HepG2 (cell line): ENCODE results near the gene SNX21. TPM values are rescaled to one million over a fixed set of nuclear protein-coding genes. Genes with fewer than 3 reads are reported as not detected.
"Not testable (repeated sequence)": the region's sequence is repeated elsewhere in the genome, so short reads cannot be mapped to it uniquely, and the experiment has no call there.

Experiments used
- ATAC-seq: fragments of 200-7000 bp; cut with Tn5 transposase; 3 replicates; pipeline ENCODE4 v1.9.1; 2020; ENCODE audit warnings: mild to moderate bottlenecking, moderate library complexity
- BruUV-seq: library from RNA; stranded (reverse); fragments of 400-500 nt; replicated peaks from 2 replicates; lab custom pipeline; 2021; lab: Mats Ljungman, UMichigan
- CTCF ChIA-PET: fragments of 300-600 bp; formaldehyde crosslinking; extraction: SDS; loops from one replicate; lab custom pipeline; 2021; ENCODE audit warnings: low total read pairs, inconsistent platforms, low intra/inter-chr PET ratio; lab: Yijun Ruan, JAX
- POLR2A ChIA-PET: fragments of 350-600 bp; sonication (Branson Sonifier 250); formaldehyde crosslinking; loops from one replicate; lab custom pipeline; 2020; ENCODE audit warnings: antibody characterized with exemption, inconsistent platforms; lab: Yijun Ruan, JAX
- DNase-seq: peaks from one replicate; pipeline ENCODE4 v3.0.0-alpha.2; 2015; ENCODE audit warnings: low spot score
- FAIRE-seq: peaks from 3 replicates; lab custom pipeline; 2011; peaks lifted over from hg19 to GRCh38; lab: Jason Lieb, UNC
- H2AFZ ChIP-seq: one replicate; pipeline ENCODE4 v1.6.1; 2011; ENCODE audit warnings: low read length, inconsistent platforms
- H3K27ac ChIP-seq: fragments of 300-600 bp; 3 replicates; pipeline ENCODE4 v1.8.0; 2011; ENCODE audit warnings: mixed run types, mild to moderate bottlenecking, mixed read lengths, low read length, inconsistent platforms; ENCODE audit not compliant: insufficient read depth; ENCODE audit errors: extremely low read length
- H3K27me3 ChIP-seq, 2 experiments: fragments of 200-600 bp in 1 of 2; 2 replicates in 1 of 2; 3 replicates in 1 of 2; pipeline versions ENCODE4 v1.6.0 to v1.8.0; 2011; ENCODE audit warnings: low read length in 2 of 2, mild to moderate bottlenecking in 2 of 2, moderate library complexity in 2 of 2, inconsistent platforms in 1 of 2; ENCODE audit not compliant: insufficient read depth in 2 of 2, control insufficient read depth in 1 of 2
- H3K36me3 ChIP-seq, 2 experiments: fragments of 200-600 bp in 1 of 2; replicated peaks in 1 of 2; 2 replicates in 1 of 2; 3 replicates in 1 of 2; pipeline versions ENCODE4 v1.5.1 to v1.8.0; 2011; ENCODE audit warnings: low read length in 2 of 2, inconsistent platforms in 1 of 2; ENCODE audit not compliant: insufficient read depth in 2 of 2, control insufficient read depth in 1 of 2
- H3K4me1 ChIP-seq: 2 replicates; pipeline ENCODE4 v1.5.1; 2012; ENCODE audit warnings: low read length, inconsistent platforms; ENCODE audit not compliant: insufficient read depth
- H3K4me2 ChIP-seq: 2 replicates; pipeline ENCODE4 v1.6.0; 2011; ENCODE audit warnings: low read depth, low read length, inconsistent platforms
- H3K4me3 ChIP-seq, 3 experiments: fragments of 200-600 bp in 1 of 3; sonication (generic), shearing (Covaris generic) in 1 of 3; replicated peaks in 1 of 3; 2 replicates each; pipeline ENCODE4 v1.5.1; 2011 to 2016; ENCODE audit warnings: low read length in 3 of 3, inconsistent platforms in 2 of 3, low read depth in 2 of 3, mild to moderate bottlenecking in 2 of 3, control low read depth in 1 of 3, mixed read lengths in 1 of 3; ENCODE audit not compliant: insufficient read depth in 1 of 3
- H3K79me2 ChIP-seq: one replicate; pipeline ENCODE4 v1.6.1; 2011; ENCODE audit warnings: low read length, inconsistent platforms; ENCODE audit not compliant: insufficient read depth
- H3K9ac ChIP-seq: 2 replicates; pipeline ENCODE4 v1.6.0; 2011; ENCODE audit warnings: mild to moderate bottlenecking, low read depth, low read length, inconsistent platforms; ENCODE audit not compliant: insufficient read depth
- H3K9me3 ChIP-seq: 2 replicates; pipeline ENCODE4 v1.5.1; 2012; ENCODE audit warnings: mild to moderate bottlenecking, low read length
- H4K20me1 ChIP-seq: 2 replicates; pipeline ENCODE4 v1.6.0; 2011; ENCODE audit warnings: inconsistent platforms, mild to moderate bottlenecking, low read length, moderate library complexity; ENCODE audit not compliant: insufficient read depth
- ARID5B ChIP-seq: IDR thresholded peaks from 2 replicates; pipeline ENCODE4 v1.4.0; 2020; ENCODE audit warnings: mild to moderate bottlenecking, missing genetic modification reagents
- ATF4 ChIP-seq, 2 experiments: fragments of 450-650 bp in 1 of 2; sonication (generic) in 1 of 2; formaldehyde crosslinking; IDR thresholded peaks; 2 replicates each; pipeline versions ENCODE4 v1.5.0 to v1.8.0; 2020 to 2022; ENCODE audit warnings: mild to moderate bottlenecking in 1 of 2, missing genetic modification reagents in 1 of 2
- HDAC2 ChIP-seq: sonication (generic); formaldehyde crosslinking; IDR thresholded peaks from 2 replicates; pipeline ENCODE4 v1.4.0; 2020; ENCODE audit warnings: missing genetic modification reagents
- SOX13 ChIP-seq, 3 experiments: fragments of 450-650 bp in 1 of 3; sonication (generic) in 1 of 3; formaldehyde crosslinking in 1 of 3; IDR thresholded peaks in 2 of 3; conservative IDR thresholded peaks in 1 of 3; 2 replicates each; pipeline versions ENCODE4 v1.5.0 to v1.6.1; 2016 to 2020; ENCODE audit warnings: antibody characterized with exemption in 1 of 3, mild to moderate bottlenecking in 1 of 3, missing compliant biosample characterization in 1 of 3, missing genetic modification reagents in 1 of 3, moderate library complexity in 1 of 3
- SP4 ChIP-seq: sonication (generic); formaldehyde crosslinking; IDR thresholded peaks from 2 replicates; pipeline ENCODE4 v1.8.1; 2023; ENCODE audit warnings: mild to moderate bottlenecking, missing genetic modification reagents
- TBX3 ChIP-seq: fragments of 450-650 bp; IDR thresholded peaks from 2 replicates; pipeline ENCODE4 v1.6.1; 2017; ENCODE audit warnings: antibody characterized with exemption, mild to moderate bottlenecking, inconsistent platforms, borderline replicate concordance
- TCF7 ChIP-seq: sonication (generic); IDR thresholded peaks from 2 replicates; pipeline ENCODE4 v1.6.1; 2016; ENCODE audit warnings: antibody characterized with exemption, low read depth
- TEAD3 ChIP-seq: optimal IDR thresholded peaks from 2 replicates; pipeline ENCODE3; 2016; ENCODE audit warnings: borderline replicate concordance
- THRA ChIP-seq: sonication (generic); formaldehyde crosslinking; IDR thresholded peaks from 2 replicates; pipeline ENCODE4 v1.4.0; 2020; ENCODE audit warnings: missing genetic modification reagents, borderline replicate concordance
- ZMYM4 ChIP-seq: sonication (generic); formaldehyde crosslinking; IDR thresholded peaks from 2 replicates; pipeline ENCODE4 v1.8.1; 2023; ENCODE audit warnings: mild to moderate bottlenecking, missing genetic modification reagents
- ZNF580 ChIP-seq: IDR thresholded peaks from 2 replicates; pipeline ENCODE4 v1.6.1; 2016; ENCODE audit warnings: low read depth, borderline replicate concordance
- ZNF770 ChIP-seq: sonication (generic); formaldehyde crosslinking; IDR thresholded peaks from 2 replicates; pipeline ENCODE4 v1.5.0; 2020; ENCODE audit warnings: mild to moderate bottlenecking, missing genetic modification reagents
- WGBS: methylation state at CpG from one replicate; pipeline ENCODE4 v1.1.6; 2017; ENCODE audit warnings: low lambda C conversion rate; 5-methylcytosine and 5-hydroxymethylcytosine counted together
- in situ Hi-C: cut with HindIII; loops from 2 replicates; pipeline ENCODE4 v1.10.0; 2017; ENCODE audit warnings: low pct_unique_long_range_greater_than_20kb; ENCODE audit not compliant: extremely low pct_ligation_motif_present
- intact Hi-C: fragments of 100-400 bp; cut with micrococcal nuclease; formaldehyde crosslinking; loops from one replicate; pipeline ENCODE4 v1.10.0; 2022; ENCODE audit not compliant: unreplicated experiment
- polyA plus RNA-seq, 8 experiments: library from polyadenylated mRNA; depleted of rRNA in 3 of 8; stranded (reverse) in 7 of 8; unstranded in 1 of 8; fragments of >200 nt; fragmentation: Illumina TruSeq in 4 of 8; extraction: Trizol in 4 of 8; gene quantifications; 2 replicates each; pipeline versions ENCODE4 v1.2.1 to v1.2.3, GENCODE V29; 2011 to 2016; ENCODE audit warnings: low read depth in 4 of 8, missing spikeins in 1 of 8, mixed read lengths in 1 of 8; ENCODE audit not compliant: insufficient read depth in 1 of 8
- total RNA-seq, 5 experiments: library from RNA; depleted of rRNA; stranded (reverse); fragments of >200 nt; fragmentation: Illumina TruSeq; extraction: Trizol; gene quantifications; 2 replicates each; pipeline ENCODE4 v1.2.3, GENCODE V29; 2016; ENCODE audit warnings: low read depth in 1 of 5

SNX21 gene
- total and polyA plus RNA-seq, 2 of the 13 experiments (the other 11 are each of a cell fraction or from before 2014, with no cell fraction given), result 7.7 to 12.8 TPM

- TF ChIP-seq ZNF580 (CRISPR knock-in tag), result 0 out of 2 replicates have a peak, but pooled peaks have one; percentile 1
- no peak for TF ChIP-seq TBX3
- TF ChIP-seq TEAD3 (CRISPR knock-in tag), result peak; percentile 50
Observed at GRCh38 chr20:45828589-45828988, 5.0 kb upstream of the SNX21 start (continued).

GRCh38 chr20:45829673-45830106 lies 3.9 kb upstream of the SNX21 start:
- H3K79me2 ChIP-seq, H3K9ac ChIP-seq, H3K9me3 ChIP-seq, H3K4me3 ChIP-seq, BruUV-seq, H2AFZ ChIP-seq, H3K36me3 ChIP-seq, H3K27ac ChIP-seq, H4K20me1 ChIP-seq, CTCF ChIA-PET, H3K27me3 ChIP-seq: not testable (repeated sequence)
- DNase-seq, result peak; percentile 94
- FAIRE-seq, result peak; percentile 79
- H3K4me2 ChIP-seq, result peak overlapping the region; percentile 1; the same call in 1 of the 2 replicates
- peak; percentile 24 for ATAC-seq
- 6% methylated on average over 4 of the region's 4 CpGs for WGBS
- POLR2A ChIA-PET, result interaction anchor here (1.3 kb wide), 1 partner anchor 10 kb away, joined by 3 read pairs; no protein-coding TSS in a partner anchor
- peaks cover 81% of the 10 kb centered on the region for H3K4me1 ChIP-seq
- intact Hi-C loops (loop anchor here (5.0 kb wide), 2 partner anchors 53 to 103 kb away; partner anchors contain the start of genes PCIF1 and ZSWIM1), in situ Hi-C loops (loop anchor here (5.0 kb wide), 1 partner anchor 118 kb away; no protein-coding TSS in a partner anchor)
- TF ChIP-seq TCF7 (peak; percentile 84), ZMYM4 (peak; percentile 81), ATF4 (CRISPR knock-in tag; IDR thresholded peaks at IDR 0.05) (peak in 1 of 2 experiments; percentile 77; a peak in 2 of 4 replicates), SP4 (CRISPR knock-in tag) (0 out of 2 replicates have a peak, but pooled peaks have one; percentile 43), HDAC2 (CRISPR knock-in tag) (peak; percentile 65), ARID5B (peak; percentile 77), SOX13 (IDR thresholded peaks at IDR 0.05) (peak; percentile 75; the same call in 1 of the 2 replicates), SOX13 (CRISPR knock-in tag; conservative IDR thresholded peaks at IDR 0.05 in 1 of 2, IDR thresholded peaks at IDR 0.05 in 1 of 2) (peak in 1 of 2 experiments; percentile 96; a peak in 2 of 4 replicates), ZNF770 (CRISPR knock-in tag) (peak; percentile 49; the same call in 1 of the 2 replicates), THRA (peak; percentile 92; the same call in 1 of the 2 replicates)
